Measurements from ENCODE around the gene HOXB5.

DNA sequence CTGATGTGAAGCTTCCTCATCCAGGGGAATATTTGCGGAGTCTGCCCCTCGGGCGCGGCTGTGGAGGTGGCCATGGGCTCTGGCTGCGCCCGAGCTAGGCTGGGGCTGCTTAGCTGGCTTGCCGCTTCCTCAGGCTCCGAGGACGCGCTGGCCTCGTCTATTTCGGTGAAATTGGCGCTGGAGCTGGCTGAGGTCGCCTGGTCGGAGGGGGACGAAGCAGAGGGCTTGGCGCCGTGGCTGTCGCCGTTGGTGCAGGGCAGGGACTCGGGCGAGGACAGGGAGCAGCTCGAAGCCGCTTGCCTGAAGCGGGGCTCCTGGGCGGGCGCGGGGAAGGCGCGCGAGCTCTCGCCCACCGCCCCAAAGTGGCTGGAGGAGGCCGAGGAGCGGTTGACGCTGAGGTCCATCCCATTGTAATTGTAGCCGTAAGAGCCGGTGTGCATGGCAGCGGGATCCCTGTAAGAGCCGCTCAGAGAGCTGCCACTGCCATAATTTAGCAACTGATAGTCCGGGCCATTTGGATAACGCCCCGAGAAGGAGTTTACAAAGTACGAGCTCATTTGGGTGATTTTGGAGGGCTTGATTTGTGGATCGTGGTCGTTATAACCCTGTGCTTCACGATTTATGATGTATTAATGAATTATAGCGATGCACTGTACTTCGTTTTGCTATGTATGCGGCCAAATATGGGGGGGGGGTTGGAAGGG, at the start of gene HOXB5:
- TF ChIP-seq, protein P1, sequence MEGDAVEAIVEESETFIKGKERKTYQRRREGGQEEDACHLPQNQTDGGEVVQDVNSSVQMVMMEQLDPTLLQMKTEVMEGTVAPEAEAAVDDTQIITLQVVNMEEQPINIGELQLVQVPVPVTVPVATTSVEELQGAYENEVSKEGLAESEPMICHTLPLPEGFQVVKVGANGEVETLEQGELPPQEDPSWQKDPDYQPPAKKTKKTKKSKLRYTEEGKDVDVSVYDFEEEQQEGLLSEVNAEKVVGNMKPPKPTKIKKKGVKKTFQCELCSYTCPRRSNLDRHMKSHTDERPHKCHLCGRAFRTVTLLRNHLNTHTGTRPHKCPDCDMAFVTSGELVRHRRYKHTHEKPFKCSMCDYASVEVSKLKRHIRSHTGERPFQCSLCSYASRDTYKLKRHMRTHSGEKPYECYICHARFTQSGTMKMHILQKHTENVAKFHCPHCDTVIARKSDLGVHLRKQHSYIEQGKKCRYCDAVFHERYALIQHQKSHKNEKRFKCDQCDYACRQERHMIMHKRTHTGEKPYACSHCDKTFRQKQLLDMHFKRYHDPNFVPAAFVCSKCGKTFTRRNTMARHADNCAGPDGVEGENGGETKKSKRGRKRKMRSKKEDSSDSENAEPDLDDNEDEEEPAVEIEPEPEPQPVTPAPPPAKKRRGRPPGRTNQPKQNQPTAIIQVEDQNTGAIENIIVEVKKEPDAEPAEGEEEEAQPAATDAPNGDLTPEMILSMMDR (IDR thresholded peaks at IDR 0.05), result no peak
- TF ChIP-seq POLR2A (IDR thresholded peaks at IDR 0.05), result no peak
